Measurements from ENCODE around the gene TMEM59. TPM values are rescaled to one million over a fixed set of nuclear protein-coding genes. Genes with fewer than 3 reads are reported as not detected.
"Not testable (repeated sequence)": the region's sequence is repeated elsewhere in the genome, so short reads cannot be mapped to it uniquely, and the experiment has no call there.

The TMEM59 gene
- total RNA-seq, 2 experiments from 2014 or later = 93.4 to 109 TPM

GRCh38 chr1:54096227-54096876 is 43.3 kb upstream of the TMEM59 start:
- Mint-ChIP-seq H3K36me3 (ENCODE audit: low read depth) (peaks cover 20% of the 10 kb centered on the region), H3K27ac (no peak overlapping the region), H3K9me3 (no peaks in the 10 kb centered on the region), H3K4me3 (no peak overlapping the region), H3K27me3 (no peaks in the 10 kb centered on the region), H3K4me1 (ENCODE audit: low read depth) (no peaks in the 10 kb centered on the region)
- DNase-seq = no peak
- POLR2A ChIA-PET = no interaction called here
- CTCF ChIA-PET = interaction anchor here (0.7 to 1.5 kb wide), 2 partner anchors 14 to 85 kb away, joined by 3 to 4 read pairs; no protein-coding TSS in a partner anchor
- no peak for ATAC-seq
- TF ChIP-seq CTCF (IDR thresholded peaks at IDR 0.05) = no peak
- intact Hi-C loops (cut with micrococcal nuclease) = no loop called here

GRCh38 chr1:54095546-54096226 is 42.7 kb upstream of the TMEM59 start:
- peaks cover 15% of the 10 kb centered on the region for H3K36me3 Mint-ChIP-seq (ENCODE audit: low read depth)
- ChIA-PET CTCF (interaction anchor here (1.1 kb wide), 1 partner anchor 14 kb away, joined by 8 read pairs; no protein-coding TSS in a partner anchor), POLR2A (interaction anchor here (0.8 kb wide), 1 partner anchor 18 kb away, joined by 3 read pairs; no protein-coding TSS in a partner anchor)
- ATAC-seq (no peak), DNase-seq (no peak)
- no peak for TF ChIP-seq CTCF (IDR thresholded peaks at IDR 0.05)
- no peaks in the 10 kb centered on the region for H3K9me3 Mint-ChIP-seq
- H3K4me1 Mint-ChIP-seq (ENCODE audit: low read depth) = no peaks in the 10 kb centered on the region
- intact Hi-C loops (cut with micrococcal nuclease) = no loop called here
- no peaks in the 10 kb centered on the region for H3K27me3 Mint-ChIP-seq
- no peak overlapping the region for H3K4me3 Mint-ChIP-seq
- no peak overlapping the region for H3K27ac Mint-ChIP-seq

GRCh38 chr1:54094730-54095105 is 41.7 kb upstream of the TMEM59 start:
- H3K27me3 Mint-ChIP-seq; H3K9me3 Mint-ChIP-seq; DNase-seq; H3K27ac Mint-ChIP-seq; POLR2A ChIA-PET; ATAC-seq; H3K4me3 Mint-ChIP-seq; intact Hi-C loops (cut with micrococcal nuclease); H3K4me1 Mint-ChIP-seq (ENCODE audit: low read depth): not testable (repeated sequence)
- peaks cover 10% of the 10 kb centered on the region for H3K36me3 Mint-ChIP-seq (ENCODE audit: low read depth)
- CTCF ChIA-PET = interaction anchor here (1.1 kb wide), 1 partner anchor 13 kb away, joined by 8 read pairs; no protein-coding TSS in a partner anchor

- no peak overlapping the region for H3K27ac Mint-ChIP-seq
- ATAC-seq (no peak), DNase-seq (no peak)
- intact Hi-C loops (cut with micrococcal nuclease) = no loop called here
- H3K9me3 Mint-ChIP-seq = no peaks in the 10 kb centered on the region
- no peaks in the 10 kb centered on the region for H3K27me3 Mint-ChIP-seq
- H3K4me1 Mint-ChIP-seq (ENCODE audit: low read depth) = no peaks in the 10 kb centered on the region
- POLR2A ChIA-PET = no interaction called here
- CTCF ChIA-PET = interaction anchor here (1.1 kb wide), 1 partner anchor 12 kb away, joined by 8 read pairs; no protein-coding TSS in a partner anchor
- no peak overlapping the region for H3K4me3 Mint-ChIP-seq
- H3K36me3 Mint-ChIP-seq (ENCODE audit: low read depth) = peaks cover 10% of the 10 kb centered on the region
- TF ChIP-seq CTCF (IDR thresholded peaks at IDR 0.05) = no peak
Measured at GRCh38 chr1:54094001-54094729, 41.2 kb upstream of the TMEM59 start.

- Mint-ChIP-seq H3K9me3 (no peaks in the 10 kb centered on the region), H3K27me3 (no peaks in the 10 kb centered on the region), H3K4me1 (ENCODE audit: low read depth) (no peaks in the 10 kb centered on the region), H3K27ac (no peak overlapping the region), H3K4me3 (no peak overlapping the region), H3K36me3 (ENCODE audit: low read depth) (peaks cover 3% of the 10 kb centered on the region)
- ATAC-seq = no peak
- ChIA-PET CTCF (interaction anchor here (3.7 kb wide), 1 partner anchor 10 kb away, joined by 19 read pairs; no protein-coding TSS in a partner anchor), POLR2A (no interaction called here)
- intact Hi-C loops (cut with micrococcal nuclease) = no loop called here
- TF ChIP-seq CTCF (IDR thresholded peaks at IDR 0.05) = no peak
- DNase-seq = no peak
Measured at GRCh38 chr1:54091666-54092065, 38.7 kb upstream of the TMEM59 start.

Measured in activated CD8-positive, alpha-beta T cell treated with anti-CD3 and anti-CD28 coated beads for 36 hours (primary cell).